HuH-7 (cell line): Measurements from ENCODE around the gene HSPB2.
"Not testable (repeated sequence)": the region's sequence is repeated elsewhere in the genome, so short reads cannot be mapped to it uniquely, and the experiment has no call there.

Experiments
- DNase-seq: peaks from one replicate; pipeline ENCODE4 v3.0.0; 2011; ENCODE audit warnings: low spot score

The HSPB2 gene

GRCh38 chr11:111912535-111912934 lies at the start of gene HSPB2:
Gene HSPB2, plus strand, starts transcription at chr11:111912734. Its CDS starts 96 bp downstream, at chr11:111912830.
- DNase-seq: no peak

- no peak for DNase-seq
Observed at GRCh38 chr11:111870113-111870512, 42.4 kb upstream of the HSPB2 start.

- no peak for DNase-seq
Observed at GRCh38 chr11:111870522-111870885, 42.0 kb upstream of the HSPB2 start.

DNA sequence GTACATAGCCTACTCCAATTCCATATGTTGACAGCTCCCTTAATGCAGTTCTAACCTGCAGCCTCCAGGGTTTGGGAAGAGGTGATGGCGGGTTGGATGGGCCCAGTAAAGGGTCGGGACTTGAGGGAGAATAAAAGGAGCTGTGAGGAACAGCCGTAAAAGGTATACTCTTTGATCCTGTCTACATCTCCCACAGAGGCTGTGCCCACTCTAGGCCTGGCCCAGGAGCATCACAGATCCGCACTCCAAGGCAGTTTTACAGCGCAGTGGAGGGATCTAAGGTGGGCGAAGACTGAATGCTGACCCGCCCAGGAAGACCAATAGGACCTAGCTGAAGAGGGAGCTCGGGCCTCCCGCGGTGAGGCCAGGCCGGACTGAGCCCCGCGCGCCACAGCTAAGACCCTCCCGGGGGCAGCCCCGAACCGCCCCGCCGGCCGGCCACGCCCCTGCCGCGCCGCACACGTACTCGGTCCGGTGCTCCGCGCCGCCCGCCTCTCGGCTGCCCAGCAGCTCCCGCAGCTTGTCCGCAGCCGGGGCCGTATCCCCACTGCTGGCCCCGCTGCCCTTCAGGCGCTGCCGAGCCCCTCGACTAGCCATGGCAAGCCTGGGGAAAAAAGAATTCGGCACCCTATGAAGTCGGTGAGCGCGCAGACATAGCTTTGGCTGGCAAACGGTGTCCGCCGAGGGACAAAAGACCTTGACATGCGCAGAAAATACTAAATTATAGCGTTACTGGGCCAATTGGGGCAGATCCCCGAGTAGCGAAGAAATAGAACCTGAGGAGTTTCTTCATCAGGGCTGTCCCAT lies 41.4 kb upstream of the HSPB2 start, which contains the start of gene ALG9:
Gene ALG9 (minus strand): TSS at position 696 of the 807 bp plus-strand sequence. CDS start 99 bp downstream, at position 597.
- peak; percentile 71 for DNase-seq

GRCh38 chr11:111871693-111872161 lies 40.8 kb upstream of the HSPB2 start:
- DNase-seq: no peak

GRCh38 chr11:111878385-111878848 lies 34.1 kb upstream of the HSPB2 start:
- no peak for DNase-seq

DNA sequence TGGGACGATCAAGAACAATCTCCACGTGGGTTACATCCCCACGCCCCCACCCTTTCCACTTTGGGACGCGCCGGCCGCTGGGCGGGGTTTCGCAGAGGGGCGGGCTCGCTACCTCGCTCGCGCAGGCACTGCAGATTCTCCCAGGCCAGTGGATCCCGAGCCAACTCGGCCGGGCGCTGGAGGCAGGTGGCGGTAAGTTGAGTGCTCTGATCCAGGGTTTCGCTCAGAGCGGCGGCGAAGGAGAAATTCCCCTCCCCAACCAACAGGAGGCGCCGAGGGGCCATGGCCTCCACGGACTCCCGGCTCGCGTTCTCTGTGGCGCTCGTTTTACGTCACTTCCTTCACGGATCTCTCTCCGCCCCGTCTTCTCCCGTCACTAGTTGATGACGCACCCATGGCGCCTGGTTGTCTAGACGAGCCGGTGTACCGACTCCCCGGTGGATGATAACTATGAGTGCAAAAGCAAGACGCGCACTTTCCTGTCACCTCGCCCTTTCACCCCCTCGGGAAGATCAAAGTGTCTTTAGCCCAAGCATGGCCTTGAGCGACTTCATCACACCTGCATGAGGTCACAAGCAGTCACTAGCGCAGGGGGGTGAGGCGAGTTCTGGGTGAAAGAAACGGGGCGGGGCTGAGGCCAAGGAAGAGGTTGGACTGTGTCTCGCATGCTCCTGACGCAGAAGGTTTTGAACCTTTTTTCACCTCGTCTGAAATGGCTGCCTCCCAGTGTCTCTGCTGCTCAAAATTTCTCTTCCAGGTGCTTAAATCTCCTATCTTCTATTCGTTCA lies 33.5 kb upstream of the HSPB2 start, which contains the start of the genes CFAP68 and FDXACB1:
Gene CFAP68 (plus strand): TSS at position 693 of the 788 bp plus-strand sequence. CDS start 20 bp downstream, at position 713.
Gene FDXACB1 (minus strand): TSS at position 317 of the 788 bp plus-strand sequence. CDS start 33 bp downstream, at position 284.
- DNase-seq: peak; percentile 81

GRCh38 chr11:111879637-111879960 lies 32.9 kb upstream of the HSPB2 start:
- DNase-seq: no peak

- DNase-seq: no peak
Observed at GRCh38 chr11:111882202-111882601, 30.3 kb upstream of the HSPB2 start.

DNA sequence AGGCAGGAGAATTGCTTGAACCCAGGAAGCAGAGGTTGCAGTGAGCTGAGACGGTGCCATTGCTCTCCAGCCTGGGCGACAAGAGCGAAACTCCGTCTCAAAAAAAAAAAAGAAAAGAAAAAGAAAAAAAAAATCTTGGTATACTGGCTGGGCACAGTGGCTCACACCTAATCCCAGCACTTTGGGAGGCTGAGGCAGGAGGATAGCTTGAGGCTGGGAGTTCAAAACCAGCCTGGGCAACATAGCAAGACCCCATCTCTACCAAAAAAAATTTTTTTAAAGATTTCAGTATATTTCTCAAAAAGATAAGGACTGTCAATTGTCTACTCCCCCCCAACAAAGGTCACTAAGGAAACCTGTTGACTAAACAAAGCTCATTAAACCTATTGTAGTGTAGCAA lies 27.5 kb upstream of the HSPB2 start:
- not testable (repeated sequence) for DNase-seq

DNA sequence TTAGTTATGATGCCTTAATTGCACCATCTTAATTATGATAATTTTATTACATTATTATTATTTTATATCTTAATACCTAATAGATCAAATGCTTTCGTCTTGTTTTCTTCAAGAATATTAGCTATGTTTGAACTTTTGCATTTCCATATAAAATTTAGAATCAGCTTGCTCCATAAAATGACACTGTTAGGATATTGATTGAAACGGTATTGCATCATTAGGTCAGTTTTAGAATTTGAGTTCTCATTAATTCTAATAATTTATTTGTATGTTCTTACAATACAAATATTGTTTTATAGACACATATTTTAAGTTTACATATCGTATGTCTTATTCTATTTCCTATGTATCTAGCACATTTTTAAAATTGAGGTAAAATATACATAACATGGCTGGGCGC lies 26.5 kb upstream of the HSPB2 start:
- DNase-seq: no peak

DNA sequence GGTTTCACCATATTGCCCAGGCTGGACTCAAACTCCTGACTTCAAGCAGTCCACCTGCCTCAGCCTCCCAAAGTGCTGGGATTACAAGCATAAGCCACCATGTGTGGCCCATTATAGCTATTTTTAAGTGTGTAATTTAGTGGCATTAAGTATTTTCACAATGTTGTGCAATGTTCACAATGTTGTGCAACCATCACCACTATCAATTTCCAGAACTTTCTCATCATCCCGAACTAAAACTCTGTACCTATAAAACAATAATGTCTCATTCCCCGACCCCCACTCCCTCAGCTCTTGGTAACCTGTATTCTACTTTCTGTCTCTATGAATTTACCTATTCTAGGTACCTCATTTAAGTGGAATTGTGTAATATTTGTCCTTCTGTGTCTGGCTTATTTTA lies 25.7 kb upstream of the HSPB2 start:
- DNase-seq: no peak

GRCh38 chr11:111905411-111905810 lies 7.1 kb upstream of the HSPB2 start:
- no peak for DNase-seq

GRCh38 chr11:111906680-111907079 lies 5.9 kb upstream of the HSPB2 start:
- no peak for DNase-seq

GRCh38 chr11:111908639-111909305 lies 3.8 kb upstream of the HSPB2 start:
- DNase-seq: no peak

DNA sequence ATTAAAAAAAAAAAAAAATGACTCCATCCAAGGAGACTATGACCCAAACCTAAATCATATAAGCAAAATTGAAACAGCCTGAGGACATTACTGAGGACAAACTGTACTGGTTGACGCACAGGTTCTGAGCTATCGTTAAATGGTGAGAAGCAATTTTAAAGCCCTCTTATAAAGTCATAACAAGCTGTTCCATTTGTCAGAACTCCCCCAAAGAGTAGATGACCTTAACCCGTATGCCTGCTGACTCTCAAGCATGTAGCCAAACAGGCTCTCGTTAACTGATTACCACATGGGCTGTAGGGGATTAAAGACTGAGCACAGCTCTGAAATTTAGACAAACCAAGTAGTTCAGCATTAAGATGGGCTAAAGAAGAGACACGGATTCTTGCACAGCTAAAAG lies 3.2 kb upstream of the HSPB2 start:
- DNase-seq: no peak

DNA sequence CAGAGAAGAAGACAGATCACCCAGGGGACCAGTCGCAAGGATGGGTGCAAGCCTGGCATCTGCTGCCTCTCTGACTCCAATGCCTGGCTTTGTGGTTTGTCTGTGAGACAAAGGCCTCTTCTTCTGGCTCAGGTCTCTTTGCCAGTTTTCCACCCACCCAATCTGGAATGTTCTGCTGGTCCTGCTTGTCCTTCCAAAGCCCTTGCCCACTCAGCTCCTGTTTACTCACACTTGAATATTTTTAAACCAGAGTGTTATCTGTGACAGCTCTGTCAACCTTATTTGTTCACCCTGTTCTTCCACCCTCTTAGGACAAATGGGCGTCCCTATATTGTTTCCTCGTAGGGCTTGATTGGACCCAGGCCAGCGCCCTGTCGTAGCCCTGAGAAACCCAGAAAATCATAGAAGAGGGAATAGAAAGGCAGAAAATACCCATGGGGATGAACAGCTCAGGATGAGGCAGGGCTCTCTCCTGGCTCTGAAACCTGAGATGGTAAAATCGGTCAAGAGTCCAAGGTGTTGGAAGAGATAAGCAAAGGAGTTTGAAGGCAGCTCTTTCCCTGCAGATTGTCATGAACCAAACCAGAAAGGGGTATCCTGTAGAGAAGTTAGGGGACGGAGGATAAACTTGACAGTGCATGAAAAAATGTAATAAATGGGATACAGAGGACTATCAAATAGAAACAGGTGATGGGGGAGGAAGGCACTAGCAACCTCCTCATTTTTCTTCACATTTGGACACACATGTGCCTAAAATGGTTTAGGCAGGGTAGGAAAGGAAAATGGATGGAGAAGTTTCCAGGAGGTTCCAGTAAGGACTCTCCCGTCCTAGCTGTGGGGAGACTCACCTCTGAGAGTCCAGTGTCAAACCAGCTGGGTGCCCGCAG lies 1.6 kb upstream of the HSPB2 start:
- DNase-seq: no peak

DNA sequence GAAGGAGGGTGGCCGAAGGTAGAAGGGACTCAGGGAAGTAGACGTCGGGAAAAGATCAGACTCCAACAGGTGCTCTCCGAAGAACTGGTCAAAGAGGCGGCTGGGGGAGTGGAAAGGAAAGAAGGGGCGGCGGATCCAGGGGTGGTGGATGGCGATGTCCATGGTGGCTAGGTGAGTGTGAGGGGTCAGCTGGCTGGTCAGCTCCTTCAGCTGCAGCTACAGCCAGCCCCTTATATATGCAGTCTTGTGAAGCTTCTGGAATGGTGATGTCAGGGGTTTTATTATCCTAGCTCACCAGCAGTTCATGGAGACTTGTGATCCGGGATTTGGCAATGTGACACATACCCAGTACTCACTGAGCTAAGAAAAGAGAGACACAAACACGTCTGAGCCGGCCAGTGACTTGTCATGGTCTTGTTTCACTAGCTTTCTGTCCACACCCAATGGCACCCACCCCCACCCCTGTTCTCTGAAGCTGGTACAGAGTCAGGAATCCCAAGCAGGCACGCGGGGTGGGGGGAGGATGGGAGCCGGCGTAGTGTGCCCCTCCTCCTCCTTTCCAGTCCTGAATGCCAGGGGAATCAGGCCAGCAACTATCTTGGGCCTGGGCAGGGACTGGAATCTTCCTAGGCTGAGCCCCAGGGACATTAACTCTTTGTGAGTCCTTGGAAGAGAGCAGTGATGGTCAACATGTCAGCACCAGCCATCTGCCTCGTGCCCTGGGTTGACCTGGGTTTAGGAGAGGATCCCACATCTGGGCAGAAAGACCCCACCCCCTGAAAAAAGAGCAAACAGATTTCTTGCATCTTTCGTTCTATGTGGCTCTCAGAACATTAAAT lies 752 bp upstream of the HSPB2 start, which contains the start of gene CRYAB:
Gene CRYAB (minus strand): TSS at position 208 of the 839 bp plus-strand sequence. CDS start 46 bp downstream, at position 162.
- DNase-seq: no peak

DNA sequence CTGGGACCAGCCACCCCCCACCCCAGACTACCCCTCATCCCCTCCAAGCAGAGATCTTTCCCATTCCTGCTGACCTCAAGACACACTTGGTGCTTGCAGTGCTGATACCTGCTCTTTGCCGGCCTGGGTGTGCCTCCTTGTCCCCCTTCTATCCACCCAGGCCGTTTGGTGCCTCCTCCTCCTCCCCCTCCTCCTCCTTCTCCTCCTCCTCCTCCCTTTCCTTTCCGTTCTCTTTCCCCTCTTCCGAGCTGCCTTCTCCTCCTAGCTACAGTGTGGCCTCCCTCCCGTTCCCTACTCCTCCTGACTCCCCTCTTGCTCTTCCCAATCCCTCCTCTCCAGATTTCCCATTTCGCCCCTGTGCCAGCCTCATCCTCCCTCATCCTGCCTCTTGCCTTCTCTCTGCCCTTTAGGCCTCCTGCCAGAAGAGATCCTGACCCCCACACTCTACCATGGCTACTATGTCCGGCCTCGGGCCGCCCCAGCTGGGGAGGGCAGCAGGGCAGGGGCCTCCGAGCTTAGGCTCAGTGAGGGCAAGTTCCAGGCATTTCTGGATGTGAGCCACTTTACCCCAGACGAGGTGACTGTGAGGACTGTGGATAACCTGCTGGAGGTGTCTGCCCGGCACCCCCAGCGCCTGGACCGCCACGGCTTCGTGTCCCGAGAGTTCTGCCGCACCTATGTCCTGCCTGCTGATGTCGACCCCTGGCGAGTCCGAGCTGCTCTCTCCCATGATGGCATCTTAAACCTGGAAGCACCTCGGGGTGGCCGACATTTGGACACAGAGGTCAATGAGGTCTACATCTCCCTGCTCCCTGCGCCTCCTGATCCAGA lies 712 bp downstream of the HSPB2 start:
- no peak for DNase-seq
